PC-3 (cell line): ENCODE measurements around the gene FAM81A. TPM values are rescaled to one million over a fixed set of nuclear protein-coding genes. Genes with fewer than 3 reads are reported as not detected.
A peak's percentile ranks its signal among the peaks of the same experiment; 100 is the strongest.

ENCODE experiments used
- ATAC-seq: fragments of 200-7000 bp; cut with Tn5 transposase; 2 replicates; pipeline ENCODE4 v1.9.1; 2020; ENCODE audit warnings: mild to moderate bottlenecking, moderate library complexity
- BruUV-seq: library from RNA; stranded (reverse); fragments of 400-500 nt; replicated peaks from 2 replicates; lab custom pipeline; 2021; lab: Mats Ljungman, UMichigan
- CTCF ChIA-PET: fragments of 300-600 bp; sonication (Branson Sonifier 250); formaldehyde crosslinking; loops from one replicate; lab custom pipeline; 2022; ENCODE audit warnings: antibody characterized with exemption; lab: Charles Lee
- POLR2A ChIA-PET: fragments of 300-600 bp; sonication (Branson Sonifier 250); formaldehyde crosslinking; loops from one replicate; lab custom pipeline; 2022; ENCODE audit warnings: antibody characterized with exemption; ENCODE audit not compliant: unreplicated experiment; lab: Charles Lee
- DNase-seq: peaks from one replicate; pipeline ENCODE4 v3.0.0-alpha.2; 2015
- H2AFZ ChIP-seq: fragments of 300-600 bp; sonication (generic); 2 replicates; pipeline ENCODE4 v1.6.0; 2016; ENCODE audit warnings: antibody characterized with exemption, low read length
- H3F3A ChIP-seq: fragments of 300-600 bp; sonication (generic); one replicate; pipeline ENCODE4 v1.6.0; 2017; ENCODE audit warnings: antibody characterized with exemption, low read length, control low read depth, mild to moderate bottlenecking; ENCODE audit not compliant: unreplicated experiment
- H3K27ac ChIP-seq: fragments of 300-600 bp; sonication (generic); 2 replicates; pipeline ENCODE4 v1.5.1; 2016; ENCODE audit warnings: mild to moderate bottlenecking, low read length
- H3K27me3 ChIP-seq: fragments of 300-600 bp; sonication (generic); 2 replicates; pipeline ENCODE4 v1.6.1; 2016; ENCODE audit warnings: low read length, mixed read lengths
- H3K36me3 ChIP-seq: fragments of 300-600 bp; sonication (generic); 2 replicates; pipeline ENCODE4 v1.6.1; 2016; ENCODE audit warnings: low read depth, mixed run types, low read length, mixed read lengths
- H3K4me1 ChIP-seq: fragments of 300-600 bp; sonication (generic); 2 replicates; pipeline ENCODE4 v1.5.1; 2016; ENCODE audit warnings: low read length; ENCODE audit not compliant: insufficient read depth
- H3K4me2 ChIP-seq: fragments of 300-600 bp; sonication (generic); 2 replicates; pipeline ENCODE4 v1.6.0; 2016; ENCODE audit warnings: low read length
- H3K4me3 ChIP-seq: fragments of 300-600 bp; sonication (generic); 2 replicates; pipeline ENCODE4 v1.5.1; 2016; ENCODE audit warnings: mild to moderate bottlenecking, low read length, mixed read lengths
- H3K79me2 ChIP-seq: fragments of 300-600 bp; sonication (generic); 2 replicates; pipeline ENCODE4 v1.6.1; 2017; ENCODE audit warnings: low read length, mixed read lengths
- H3K9ac ChIP-seq: fragments of 300-600 bp; sonication (generic); 2 replicates; pipeline ENCODE4 v1.6.0; 2016; ENCODE audit warnings: mild to moderate bottlenecking, low read length
- H3K9me2 ChIP-seq: fragments of 300-600 bp; sonication (generic); replicated peaks from 2 replicates; pipeline ENCODE4 v1.6.1; 2016; ENCODE audit warnings: mixed run types, low read length, mixed read lengths
- H3K9me3 ChIP-seq: fragments of 300-600 bp; sonication (generic); 2 replicates; pipeline ENCODE4 v1.6.1; 2016; ENCODE audit warnings: low read length, mixed read lengths
- H4K20me1 ChIP-seq: fragments of 300-600 bp; sonication (generic); 2 replicates; pipeline ENCODE4 v1.6.1; 2016; ENCODE audit warnings: low read length, mixed read lengths
- EZH2 ChIP-seq: fragments of 300-600 bp; sonication (generic); IDR thresholded peaks from one replicate; pipeline ENCODE4 v1.6.1; 2017; ENCODE audit warnings: antibody characterized with exemption, mild to moderate bottlenecking, low read length; ENCODE audit not compliant: unreplicated experiment
- EZH2phosphoT487 ChIP-seq: fragments of 300-600 bp; sonication (generic); IDR thresholded peaks from 2 replicates; pipeline ENCODE4 v1.6.1; 2018; ENCODE audit warnings: mild to moderate bottlenecking, antibody characterized with exemption, low read length, borderline replicate concordance
- intact Hi-C: fragments of 100-400 bp; cut with micrococcal nuclease; formaldehyde crosslinking; loops from 2 replicates; pipeline ENCODE4 v1.9.0; 2023
- total RNA-seq: library from RNA; depleted of rRNA; stranded (reverse); fragments of >200 nt; gene quantifications from 2 replicates; pipeline ENCODE4 v1.2.3, GENCODE V29; 2014
- TF ChIP-seq, protein P1 (sequence below): fragments of 300-600 bp; sonication (generic); conservative IDR thresholded peaks from 2 replicates; pipeline ENCODE4 v1.5.1; 2017; ENCODE audit warnings: antibody characterized with exemption, low read depth, mild to moderate bottlenecking, low read length

The FAM81A gene
- total RNA-seq, 1 experiment from 2014 or later, result 2.5 TPM

- H3K9me2 ChIP-seq, result no peaks in the 10 kb centered on the region
- H3K4me1 ChIP-seq, result peaks cover 1% of the 10 kb centered on the region; the same call in 1 of the 2 replicates
- no peaks in the 10 kb centered on the region for H3K9me3 ChIP-seq
- no peak overlapping the region for H3K4me3 ChIP-seq
- CTCF ChIA-PET, result no interaction called here
- intact Hi-C loops, result no loop called here
- no peaks in the 10 kb centered on the region for H3F3A ChIP-seq
- POLR2A ChIA-PET, result no interaction called here
- ATAC-seq (no peak), DNase-seq (no peak)
- BruUV-seq, result no TSS peak
- H3K36me3 ChIP-seq, result no peaks in the 10 kb centered on the region
- no peak overlapping the region for H3K27ac ChIP-seq
- no peak overlapping the region for H3K9ac ChIP-seq
- TF ChIP-seq EZH2, result no peak
- H3K4me2 ChIP-seq, result no peak overlapping the region
- H3K27me3 ChIP-seq, result no peaks in the 10 kb centered on the region
- H2AFZ ChIP-seq, result no peak overlapping the region
- no peaks in the 10 kb centered on the region for H3K79me2 ChIP-seq
- no peaks in the 10 kb centered on the region for H4K20me1 ChIP-seq
Observed at GRCh38 chr15:59405079-59405478, 32.9 kb upstream of the FAM81A start.

- CTCF ChIA-PET, result no interaction called here
Observed at GRCh38 chr15:59406446-59406845, 31.5 kb upstream of the FAM81A start.

DNA sequence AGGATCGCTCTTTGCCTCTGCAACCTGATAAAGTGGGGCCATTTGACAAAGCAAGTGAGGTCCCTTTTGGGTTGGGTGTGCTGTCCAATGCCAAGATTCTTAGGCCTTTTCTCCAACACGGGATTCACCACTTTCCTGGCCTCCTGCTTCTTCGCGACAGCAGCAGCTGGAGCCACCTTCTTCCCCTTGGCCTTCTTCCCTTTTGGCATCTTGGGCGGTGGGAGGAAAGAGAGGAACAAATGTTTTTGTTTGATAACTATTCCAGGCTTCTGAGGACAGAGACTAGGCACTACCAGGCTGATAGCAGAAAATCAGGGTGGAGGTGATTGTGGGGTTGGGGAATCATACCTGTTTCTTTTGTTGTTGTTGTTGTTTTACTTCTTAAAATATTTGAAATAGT, 30.0 kb upstream of the FAM81A start:
- H3K4me2 ChIP-seq, result no peak overlapping the region
- ChIA-PET CTCF (no interaction called here), POLR2A (no interaction called here)
- H3K4me3 ChIP-seq, result no peak overlapping the region
- H3K27ac ChIP-seq, result no peak overlapping the region
- H4K20me1 ChIP-seq, result no peaks in the 10 kb centered on the region
- no peak overlapping the region for H3K9ac ChIP-seq
- peaks cover 8% of the 10 kb centered on the region; the same call in 1 of the 2 replicates for H3K4me1 ChIP-seq
- H3K9me3 ChIP-seq, result no peaks in the 10 kb centered on the region
- BruUV-seq, result no TSS peak
- TF ChIP-seq EZH2phosphoT487 (no peak), EZH2 (no peak)
- TF ChIP-seq, protein P1, sequence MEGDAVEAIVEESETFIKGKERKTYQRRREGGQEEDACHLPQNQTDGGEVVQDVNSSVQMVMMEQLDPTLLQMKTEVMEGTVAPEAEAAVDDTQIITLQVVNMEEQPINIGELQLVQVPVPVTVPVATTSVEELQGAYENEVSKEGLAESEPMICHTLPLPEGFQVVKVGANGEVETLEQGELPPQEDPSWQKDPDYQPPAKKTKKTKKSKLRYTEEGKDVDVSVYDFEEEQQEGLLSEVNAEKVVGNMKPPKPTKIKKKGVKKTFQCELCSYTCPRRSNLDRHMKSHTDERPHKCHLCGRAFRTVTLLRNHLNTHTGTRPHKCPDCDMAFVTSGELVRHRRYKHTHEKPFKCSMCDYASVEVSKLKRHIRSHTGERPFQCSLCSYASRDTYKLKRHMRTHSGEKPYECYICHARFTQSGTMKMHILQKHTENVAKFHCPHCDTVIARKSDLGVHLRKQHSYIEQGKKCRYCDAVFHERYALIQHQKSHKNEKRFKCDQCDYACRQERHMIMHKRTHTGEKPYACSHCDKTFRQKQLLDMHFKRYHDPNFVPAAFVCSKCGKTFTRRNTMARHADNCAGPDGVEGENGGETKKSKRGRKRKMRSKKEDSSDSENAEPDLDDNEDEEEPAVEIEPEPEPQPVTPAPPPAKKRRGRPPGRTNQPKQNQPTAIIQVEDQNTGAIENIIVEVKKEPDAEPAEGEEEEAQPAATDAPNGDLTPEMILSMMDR, result no peak
- H3F3A ChIP-seq, result no peaks in the 10 kb centered on the region
- H2AFZ ChIP-seq, result no peak overlapping the region
- no peaks in the 10 kb centered on the region for H3K27me3 ChIP-seq
- H3K9me2 ChIP-seq, result no peaks in the 10 kb centered on the region
- DNase-seq (no peak), ATAC-seq (no peak)
- intact Hi-C loops, result no loop called here
- H3K36me3 ChIP-seq, result no peaks in the 10 kb centered on the region
- no peaks in the 10 kb centered on the region for H3K79me2 ChIP-seq

More at GRCh38 chr15:59406446-59406845, 31.5 kb upstream of the FAM81A start:
- H2AFZ ChIP-seq, result no peak overlapping the region
- H3K79me2 ChIP-seq, result no peaks in the 10 kb centered on the region
- H3K9ac ChIP-seq, result no peak overlapping the region
- H4K20me1 ChIP-seq, result no peaks in the 10 kb centered on the region
- no peaks in the 10 kb centered on the region for H3K9me2 ChIP-seq
- no peak overlapping the region for H3K27ac ChIP-seq
- no peak for TF ChIP-seq EZH2
- POLR2A ChIA-PET, result no interaction called here
- DNase-seq (no peak), ATAC-seq (no peak)
- H3F3A ChIP-seq, result no peaks in the 10 kb centered on the region
- BruUV-seq, result no TSS peak
- H3K4me1 ChIP-seq, result peaks cover 8% of the 10 kb centered on the region; the same call in 1 of the 2 replicates
- H3K4me2 ChIP-seq, result no peak overlapping the region
- no peaks in the 10 kb centered on the region for H3K36me3 ChIP-seq
- no peaks in the 10 kb centered on the region for H3K9me3 ChIP-seq
- H3K4me3 ChIP-seq, result no peak overlapping the region
- H3K27me3 ChIP-seq, result no peaks in the 10 kb centered on the region
- intact Hi-C loops, result no loop called here

DNA sequence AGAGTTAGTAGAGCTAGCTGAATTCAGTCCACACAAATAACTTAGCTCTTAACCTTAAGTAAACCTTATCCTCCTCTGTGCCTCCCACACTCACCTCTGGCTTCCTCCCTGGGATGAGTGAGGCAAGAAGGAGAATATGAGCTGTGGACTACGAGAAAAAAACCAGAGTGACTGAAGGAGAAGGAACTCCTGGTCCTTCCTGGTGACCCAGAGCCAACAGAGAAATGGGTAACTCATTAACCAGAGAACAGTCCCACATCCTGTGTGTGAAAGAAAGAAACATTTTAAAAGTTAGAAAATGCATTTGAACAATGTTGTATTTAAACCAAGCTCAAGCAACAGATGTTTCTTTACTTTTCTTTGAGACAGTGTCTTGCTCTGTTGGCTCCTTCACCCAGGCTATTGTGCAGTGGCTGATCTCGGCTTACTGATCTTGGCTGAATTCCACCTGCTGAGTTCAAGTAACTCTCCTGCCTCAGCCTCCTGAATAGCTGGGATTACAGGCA, 27.5 kb upstream of the FAM81A start:
- no peaks in the 10 kb centered on the region for H3K36me3 ChIP-seq
- ChIA-PET CTCF (no interaction called here), POLR2A (interaction anchor here (0.5 kb wide), 1 partner anchor 241 kb away, joined by 8 read pairs; no protein-coding TSS in a partner anchor)
- intact Hi-C loops, result no loop called here
- H3K27me3 ChIP-seq, result no peaks in the 10 kb centered on the region
- H3K4me1 ChIP-seq, result peaks cover 8% of the 10 kb centered on the region; the same call in 1 of the 2 replicates
- no peaks in the 10 kb centered on the region for H3K9me3 ChIP-seq
- no peak for TF ChIP-seq EZH2phosphoT487
- TF ChIP-seq, protein P1, result no peak
- TF ChIP-seq EZH2, result no peak
- no peaks in the 10 kb centered on the region for H3F3A ChIP-seq
- ATAC-seq (peak; percentile 62), DNase-seq (peak; percentile 47)
- no peaks in the 10 kb centered on the region for H4K20me1 ChIP-seq
- H3K9me2 ChIP-seq, result no peaks in the 10 kb centered on the region
- BruUV-seq, result no TSS peak
- no peak overlapping the region for H3K27ac ChIP-seq
- H3K4me2 ChIP-seq, result peak overlapping the region; percentile 44
- peak overlapping the region; percentile 43; the same call in 1 of the 2 replicates for H2AFZ ChIP-seq
- no peak overlapping the region for H3K9ac ChIP-seq
- no peaks in the 10 kb centered on the region for H3K79me2 ChIP-seq
- H3K4me3 ChIP-seq, result no peak overlapping the region
